ENCODE data around the gene TNFRSF18.

TNFRSF18 gene

DNA sequence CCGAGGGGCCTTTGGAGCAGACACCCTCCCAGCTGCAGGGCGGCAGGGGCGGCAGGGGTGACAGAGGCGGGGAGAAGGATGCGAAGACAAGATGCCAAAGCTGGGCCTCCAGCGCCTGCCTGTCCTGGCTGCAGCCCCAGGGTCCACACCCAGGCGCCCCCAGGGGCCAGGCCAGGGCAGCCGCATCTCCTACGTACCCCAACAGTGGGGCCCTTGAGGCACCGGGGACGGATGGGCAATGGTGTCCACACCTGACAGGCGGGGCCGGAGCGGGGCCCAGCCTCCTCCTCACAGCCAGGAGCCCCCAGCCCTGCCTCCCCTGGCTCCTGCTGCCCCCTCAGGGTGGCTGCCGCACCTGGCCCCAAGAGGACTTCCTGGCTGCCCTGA lies 32.8 kb upstream of the TNFRSF18 start:
- Histone ChIP-seq H3K4me1 (ENCODE audit: control insufficient read depth, insufficient read depth, low read length) (peaks cover 4% of the 10 kb centered on the region), H3K9ac (ENCODE audit: low read depth, low read length) (no peak overlapping the region)

DNA sequence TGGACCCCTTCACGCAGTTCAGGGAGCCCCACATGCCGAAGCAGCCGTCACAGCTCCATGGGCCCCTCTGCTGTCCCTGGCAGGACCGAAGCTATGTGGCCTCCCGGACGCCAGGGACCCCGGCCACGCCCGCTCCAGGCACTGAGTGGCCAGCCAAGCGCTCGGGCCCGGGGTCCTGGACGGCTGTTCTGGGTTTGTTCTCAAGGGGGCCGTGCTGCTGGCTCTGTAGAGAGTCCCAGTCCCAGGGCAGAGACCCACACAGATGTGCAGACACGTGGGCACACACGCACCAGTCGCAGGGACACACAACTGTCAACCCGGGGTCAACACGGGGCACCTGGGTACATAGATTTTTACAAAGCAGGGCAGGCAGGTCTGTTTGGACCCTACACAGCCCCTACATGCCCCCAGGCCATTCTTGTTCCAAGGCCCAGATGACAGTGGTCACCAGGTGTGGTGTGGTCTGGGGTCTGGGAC lies 32.3 kb upstream of the TNFRSF18 start:
- Histone ChIP-seq H3K4me3 (ENCODE audit: low read length) (no peak overlapping the region), H3K36me3 (ENCODE audit: insufficient read depth, low read length) (peaks cover 9% of the 10 kb centered on the region), H3K9me3 (replicated peaks; ENCODE audit: low read length) (no peaks in the 10 kb centered on the region), H3K27me3 (ENCODE audit: control insufficient read depth, insufficient read depth, low read length) (peaks cover 8% of the 10 kb centered on the region), H3K4me2 (ENCODE audit: low read length) (no peak overlapping the region), H3K4me1 (ENCODE audit: control insufficient read depth, insufficient read depth, low read length) (peaks cover 4% of the 10 kb centered on the region), H3K9ac (ENCODE audit: low read depth, low read length) (no peak overlapping the region)

More for the DNA sequence above, 32.8 kb upstream of the TNFRSF18 start:
- Histone ChIP-seq H3K4me2 (ENCODE audit: low read length) (no peak overlapping the region), H3K9me3 (replicated peaks; ENCODE audit: low read length) (no peaks in the 10 kb centered on the region), H3K36me3 (ENCODE audit: insufficient read depth, low read length) (peaks cover 5% of the 10 kb centered on the region), H3K27me3 (ENCODE audit: control insufficient read depth, insufficient read depth, low read length) (peaks cover 8% of the 10 kb centered on the region), H3K4me3 (ENCODE audit: low read length) (no peak overlapping the region)

DNA sequence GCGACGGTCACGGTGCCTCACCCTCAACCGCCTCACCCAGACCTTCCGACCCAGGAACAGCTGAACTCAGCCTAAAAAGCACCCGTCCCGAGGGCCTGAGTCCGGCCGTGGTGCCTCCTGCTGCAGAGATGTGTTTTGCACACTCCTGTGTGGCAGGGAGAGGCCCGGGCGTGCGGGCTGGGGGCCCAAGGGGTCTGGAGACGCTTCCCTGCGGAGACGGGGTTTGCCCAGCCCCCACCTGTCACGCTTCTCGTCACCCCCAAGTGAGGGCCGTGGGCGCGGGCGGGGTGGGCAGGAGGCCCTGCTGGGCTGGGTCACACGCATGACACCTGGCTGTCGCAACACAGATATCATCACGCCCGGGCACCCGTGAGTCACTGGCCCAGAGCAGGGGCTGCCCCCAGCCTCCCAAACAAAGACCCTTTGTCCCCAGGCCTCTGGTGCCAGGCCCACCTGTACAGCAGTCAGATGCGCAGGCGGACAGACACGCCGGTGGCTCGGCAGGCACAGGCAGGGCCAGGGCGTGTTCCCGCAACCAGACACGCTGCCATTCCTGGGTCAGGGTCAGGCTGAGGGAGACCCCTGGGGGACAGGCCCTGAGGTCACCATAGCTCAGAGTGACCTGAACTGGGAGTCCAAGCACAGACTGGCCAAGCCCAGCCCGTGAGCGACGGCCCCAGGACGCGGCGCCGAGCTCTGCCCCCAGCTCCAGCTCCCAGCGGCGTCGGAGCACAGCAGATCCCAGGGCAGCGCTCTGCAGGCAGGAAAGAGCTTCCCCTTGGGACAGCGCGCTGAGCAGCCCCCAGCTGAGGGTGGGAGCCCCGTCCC lies 31.7 kb upstream of the TNFRSF18 start:
- H3K27me3 ChIP-seq (ENCODE audit: control insufficient read depth, insufficient read depth, low read length) = peaks cover 8% of the 10 kb centered on the region
- H3K4me2 ChIP-seq (ENCODE audit: low read length) = no peak overlapping the region
- H3K9ac ChIP-seq (ENCODE audit: low read depth, low read length) = no peak overlapping the region
- no peaks in the 10 kb centered on the region for H3K9me3 ChIP-seq (replicated peaks; ENCODE audit: low read length)
- peaks cover 14% of the 10 kb centered on the region for H3K36me3 ChIP-seq (ENCODE audit: insufficient read depth, low read length)
- H3K4me1 ChIP-seq (ENCODE audit: control insufficient read depth, insufficient read depth, low read length) = peaks cover 10% of the 10 kb centered on the region
- H3K4me3 ChIP-seq (ENCODE audit: low read length) = no peak overlapping the region

DNA sequence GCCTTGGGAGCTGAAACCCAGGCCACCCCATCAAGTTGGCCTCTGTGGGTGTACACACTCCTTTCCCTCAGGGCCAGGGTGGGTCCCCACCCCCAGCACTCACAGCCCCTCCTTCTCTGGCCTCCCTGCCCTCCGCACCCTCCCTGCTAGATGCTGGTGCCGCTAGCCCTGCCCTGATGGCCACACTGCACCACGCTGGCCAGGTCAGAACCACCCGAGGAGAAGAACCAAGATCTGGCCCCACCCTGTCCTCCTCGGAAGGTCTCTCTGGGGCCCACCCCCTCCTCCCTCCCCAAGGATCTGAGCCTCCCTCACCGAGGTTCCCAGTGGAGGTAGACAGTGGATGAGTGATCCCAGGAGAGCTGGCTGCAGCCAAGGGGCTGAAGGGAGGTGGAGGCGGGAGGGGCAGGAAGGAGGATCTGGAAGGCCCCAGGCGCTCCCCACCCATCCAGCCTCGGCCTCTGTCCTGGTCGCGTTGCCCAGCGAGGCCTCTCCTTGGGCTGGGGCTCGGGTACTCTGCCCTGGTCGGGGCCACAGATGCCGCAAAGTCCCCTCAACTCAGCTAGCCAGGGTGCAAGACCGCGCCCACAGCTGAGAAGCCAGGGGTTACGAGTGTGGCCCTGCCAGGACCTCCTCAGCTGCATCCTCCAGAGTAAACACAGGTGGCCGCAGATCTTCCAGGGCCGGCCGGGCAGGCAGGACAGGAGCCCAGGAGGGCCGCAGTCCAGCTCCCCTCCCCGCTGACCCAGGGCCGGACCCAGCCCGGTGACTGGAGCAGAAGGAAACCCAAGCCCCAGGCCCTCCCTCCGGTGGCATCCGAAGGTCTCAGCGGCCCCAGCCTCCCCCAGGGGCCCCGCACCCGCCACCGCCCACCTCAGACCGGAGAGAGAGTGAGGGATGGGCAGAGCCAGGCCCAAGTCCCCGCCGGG lies 30.8 kb upstream of the TNFRSF18 start:
- no peak overlapping the region for H3K9ac ChIP-seq (ENCODE audit: low read depth, low read length)
- H3K4me1 ChIP-seq (ENCODE audit: control insufficient read depth, insufficient read depth, low read length) = peaks cover 18% of the 10 kb centered on the region
- no peaks in the 10 kb centered on the region for H3K9me3 ChIP-seq (replicated peaks; ENCODE audit: low read length)
- peaks cover 14% of the 10 kb centered on the region for H3K36me3 ChIP-seq (ENCODE audit: insufficient read depth, low read length)
- no peak overlapping the region for H3K4me3 ChIP-seq (ENCODE audit: low read length)
- peaks cover 8% of the 10 kb centered on the region for H3K27me3 ChIP-seq (ENCODE audit: control insufficient read depth, insufficient read depth, low read length)
- no peak overlapping the region for H3K4me2 ChIP-seq (ENCODE audit: low read length)

DNA sequence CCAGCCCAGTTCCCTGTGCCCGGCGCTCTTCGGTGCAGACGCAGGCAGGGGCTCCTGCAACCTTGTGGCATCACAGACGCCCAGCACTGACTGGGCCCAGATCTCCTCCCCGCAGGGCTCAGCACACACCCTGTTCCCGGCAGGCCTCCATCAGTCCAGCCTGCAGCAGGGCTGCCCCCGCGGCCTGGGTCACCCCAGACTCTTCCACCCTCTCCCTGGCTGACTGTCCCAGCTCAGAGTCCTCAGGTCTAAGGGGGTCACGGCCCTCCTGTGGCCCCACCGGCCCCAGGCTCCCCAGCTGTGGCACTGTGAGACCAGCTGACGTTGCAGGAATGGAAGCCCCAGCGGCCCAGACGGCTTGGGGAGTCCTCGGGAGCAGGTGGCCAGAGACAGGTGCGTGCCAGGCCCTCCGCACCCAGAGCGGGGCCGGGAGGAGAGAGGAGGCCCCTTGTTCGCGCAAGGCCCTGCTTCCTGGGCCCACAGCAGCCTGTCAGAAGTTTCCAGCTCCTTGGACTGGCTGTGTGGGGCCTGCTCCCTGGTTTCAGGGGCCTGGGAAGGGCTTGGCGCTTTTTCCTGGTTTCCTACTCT lies 29.9 kb upstream of the TNFRSF18 start:
- H3K4me2 ChIP-seq (ENCODE audit: low read length) = no peak overlapping the region
- peaks cover 14% of the 10 kb centered on the region for H3K36me3 ChIP-seq (ENCODE audit: insufficient read depth, low read length)
- peaks cover 18% of the 10 kb centered on the region for H3K4me1 ChIP-seq (ENCODE audit: control insufficient read depth, insufficient read depth, low read length)
- H3K9ac ChIP-seq (ENCODE audit: low read depth, low read length) = no peak overlapping the region
- peaks cover 8% of the 10 kb centered on the region for H3K27me3 ChIP-seq (ENCODE audit: control insufficient read depth, insufficient read depth, low read length)
- no peaks in the 10 kb centered on the region for H3K9me3 ChIP-seq (replicated peaks; ENCODE audit: low read length)
- no peak overlapping the region for H3K4me3 ChIP-seq (ENCODE audit: low read length)

DNA sequence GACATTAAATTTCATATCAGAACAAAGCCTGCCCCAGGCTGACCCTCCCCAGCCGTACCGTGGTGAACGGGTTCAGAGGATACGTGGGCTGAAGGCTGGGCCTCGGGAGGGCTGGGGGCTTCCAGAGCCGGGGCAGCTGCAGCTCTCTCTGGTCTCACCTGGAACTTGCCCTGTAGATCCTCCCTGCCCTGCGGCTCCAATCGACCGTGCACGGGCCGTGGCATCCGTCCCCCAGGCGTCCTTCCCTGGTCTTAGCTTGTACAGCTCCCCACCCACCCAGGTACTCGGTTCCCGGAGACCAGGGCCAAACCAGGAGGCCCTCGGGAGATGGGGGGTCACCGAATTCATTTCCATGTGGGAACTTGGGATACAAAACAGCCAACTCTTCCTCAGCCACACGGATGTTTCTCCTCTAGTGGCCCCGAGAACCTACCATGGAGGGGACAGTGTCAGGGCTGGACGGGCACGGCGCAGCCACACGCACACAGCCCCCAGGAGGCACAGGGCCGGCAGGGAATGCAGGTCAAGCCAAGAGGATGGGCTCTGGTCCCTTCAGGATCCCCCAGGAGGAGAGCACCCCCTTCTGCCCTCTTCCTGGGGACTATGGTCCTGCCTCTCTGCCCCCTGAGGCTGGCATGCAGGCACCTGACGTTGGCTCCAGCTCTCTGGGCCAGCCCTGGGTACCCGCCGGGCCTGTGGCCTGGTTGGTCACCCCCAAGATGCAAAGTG lies 28.8 kb upstream of the TNFRSF18 start:
- Histone ChIP-seq H3K9ac (ENCODE audit: low read depth, low read length) (no peak overlapping the region), H3K4me3 (ENCODE audit: low read length) (no peak overlapping the region), H3K4me2 (ENCODE audit: low read length) (no peak overlapping the region), H3K9me3 (replicated peaks; ENCODE audit: low read length) (no peaks in the 10 kb centered on the region), H3K4me1 (ENCODE audit: control insufficient read depth, insufficient read depth, low read length) (peaks cover 22% of the 10 kb centered on the region), H3K36me3 (ENCODE audit: insufficient read depth, low read length) (peaks cover 14% of the 10 kb centered on the region), H3K27me3 (ENCODE audit: control insufficient read depth, insufficient read depth, low read length) (peaks cover 8% of the 10 kb centered on the region)

DNA sequence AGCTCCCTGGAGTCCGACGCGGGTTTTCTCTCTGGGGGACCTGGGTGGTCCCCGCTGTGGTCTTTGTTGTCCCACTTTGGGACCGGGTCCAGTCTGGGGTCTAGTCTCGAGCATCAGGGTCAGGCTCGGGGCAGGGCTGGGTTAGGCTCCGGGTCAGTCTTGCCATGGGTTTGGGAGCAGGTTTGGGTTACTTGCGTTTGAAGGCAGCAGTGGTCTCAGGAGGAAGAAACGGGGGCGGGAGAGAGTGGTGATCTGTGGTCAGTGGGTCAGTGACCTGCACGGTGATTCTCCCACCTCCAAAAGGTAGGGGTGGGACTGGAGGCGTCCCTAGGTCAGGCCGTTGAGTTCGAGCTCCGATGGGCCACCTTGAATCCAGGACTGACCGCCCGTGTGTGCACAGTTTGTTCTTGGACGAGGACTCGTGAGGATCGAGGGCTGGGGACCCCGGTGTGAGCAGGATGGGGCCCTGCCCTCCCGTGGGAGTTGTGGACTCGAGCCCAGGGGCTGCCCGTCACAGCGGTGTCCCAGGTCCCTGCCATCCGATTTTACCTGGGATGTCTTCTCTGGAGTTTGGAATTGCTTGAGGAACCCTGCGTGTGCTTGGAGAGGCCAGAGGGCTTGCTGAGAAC lies 27.9 kb upstream of the TNFRSF18 start:
- Histone ChIP-seq H3K9me3 (replicated peaks; ENCODE audit: low read length) (no peaks in the 10 kb centered on the region), H3K36me3 (ENCODE audit: insufficient read depth, low read length) (peaks cover 14% of the 10 kb centered on the region), H3K4me2 (ENCODE audit: low read length) (no peak overlapping the region), H3K9ac (ENCODE audit: low read depth, low read length) (no peak overlapping the region), H3K4me3 (ENCODE audit: low read length) (no peak overlapping the region), H3K4me1 (ENCODE audit: control insufficient read depth, insufficient read depth, low read length) (peaks cover 28% of the 10 kb centered on the region), H3K27me3 (ENCODE audit: control insufficient read depth, insufficient read depth, low read length) (peaks cover 8% of the 10 kb centered on the region)

DNA sequence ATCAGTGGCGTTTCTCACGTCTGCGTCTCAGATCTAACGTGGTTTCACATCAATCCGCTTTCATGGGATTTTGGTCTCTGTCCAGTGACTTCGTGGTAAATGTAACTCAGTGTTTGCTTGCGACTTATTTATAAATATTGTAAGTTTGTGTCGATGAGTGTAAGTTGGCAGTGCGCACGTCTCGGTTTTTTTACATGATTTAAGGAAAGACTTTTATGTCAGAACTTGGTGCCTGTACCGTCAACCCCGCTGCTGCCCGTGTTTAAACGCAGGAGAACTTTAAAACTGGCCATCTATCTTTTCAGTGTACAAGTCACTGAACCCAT lies 27.1 kb upstream of the TNFRSF18 start:
- peaks cover 8% of the 10 kb centered on the region for H3K27me3 ChIP-seq (ENCODE audit: control insufficient read depth, insufficient read depth, low read length)
- H3K9me3 ChIP-seq (replicated peaks; ENCODE audit: low read length) = no peaks in the 10 kb centered on the region
- H3K4me3 ChIP-seq (ENCODE audit: low read length) = peak overlapping the region; percentile 73
- H3K36me3 ChIP-seq (ENCODE audit: insufficient read depth, low read length) = peaks cover 21% of the 10 kb centered on the region
- H3K4me1 ChIP-seq (ENCODE audit: control insufficient read depth, insufficient read depth, low read length) = peaks cover 28% of the 10 kb centered on the region
- H3K4me2 ChIP-seq (ENCODE audit: low read length) = peak overlapping the region; percentile 86
- H3K9ac ChIP-seq (ENCODE audit: low read depth, low read length) = no peak overlapping the region

DNA sequence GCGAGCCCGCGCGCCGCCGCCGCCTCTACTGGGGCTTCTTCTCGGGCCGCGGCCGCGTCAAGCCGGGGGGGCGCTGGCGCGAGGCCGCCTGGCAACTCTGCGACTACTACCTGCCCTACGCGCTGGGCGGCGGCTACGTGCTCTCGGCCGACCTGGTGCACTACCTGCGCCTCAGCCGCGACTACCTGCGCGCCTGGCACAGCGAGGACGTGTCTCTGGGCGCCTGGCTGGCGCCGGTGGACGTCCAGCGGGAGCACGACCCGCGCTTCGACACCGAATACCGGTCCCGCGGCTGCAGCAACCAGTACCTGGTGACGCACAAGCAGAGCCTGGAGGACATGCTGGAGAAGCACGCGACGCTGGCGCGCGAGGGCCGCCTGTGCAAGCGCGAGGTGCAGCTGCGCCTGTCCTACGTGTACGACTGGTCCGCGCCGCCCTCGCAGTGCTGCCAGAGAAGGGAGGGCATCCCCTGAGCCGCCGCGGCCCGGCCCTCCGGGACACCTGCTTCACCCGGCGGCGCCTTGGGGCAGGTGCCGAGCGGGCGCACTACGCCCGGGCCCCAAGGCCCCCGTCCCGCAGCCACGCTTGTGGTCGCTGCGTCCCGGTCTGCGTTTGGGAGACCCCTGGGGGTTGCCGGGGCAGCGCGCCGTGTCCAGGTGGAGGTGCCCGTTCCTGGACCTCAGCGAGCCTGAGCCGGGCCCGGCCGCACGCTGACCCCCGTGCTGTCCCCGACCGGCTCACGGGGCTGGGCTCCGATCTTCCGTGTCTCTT lies 26.6 kb upstream of the TNFRSF18 start:
- Histone ChIP-seq H3K27me3 (ENCODE audit: control insufficient read depth, insufficient read depth, low read length) (peaks cover 2% of the 10 kb centered on the region), H3K9ac (ENCODE audit: low read depth, low read length) (peak overlapping the region; percentile 64), H3K4me2 (ENCODE audit: low read length) (peak overlapping the region; percentile 86), H3K4me3 (ENCODE audit: low read length) (peak overlapping the region; percentile 73), H3K4me1 (ENCODE audit: control insufficient read depth, insufficient read depth, low read length) (peaks cover 28% of the 10 kb centered on the region), H3K9me3 (replicated peaks; ENCODE audit: low read length) (no peaks in the 10 kb centered on the region), H3K36me3 (ENCODE audit: insufficient read depth, low read length) (peaks cover 26% of the 10 kb centered on the region)

DNA sequence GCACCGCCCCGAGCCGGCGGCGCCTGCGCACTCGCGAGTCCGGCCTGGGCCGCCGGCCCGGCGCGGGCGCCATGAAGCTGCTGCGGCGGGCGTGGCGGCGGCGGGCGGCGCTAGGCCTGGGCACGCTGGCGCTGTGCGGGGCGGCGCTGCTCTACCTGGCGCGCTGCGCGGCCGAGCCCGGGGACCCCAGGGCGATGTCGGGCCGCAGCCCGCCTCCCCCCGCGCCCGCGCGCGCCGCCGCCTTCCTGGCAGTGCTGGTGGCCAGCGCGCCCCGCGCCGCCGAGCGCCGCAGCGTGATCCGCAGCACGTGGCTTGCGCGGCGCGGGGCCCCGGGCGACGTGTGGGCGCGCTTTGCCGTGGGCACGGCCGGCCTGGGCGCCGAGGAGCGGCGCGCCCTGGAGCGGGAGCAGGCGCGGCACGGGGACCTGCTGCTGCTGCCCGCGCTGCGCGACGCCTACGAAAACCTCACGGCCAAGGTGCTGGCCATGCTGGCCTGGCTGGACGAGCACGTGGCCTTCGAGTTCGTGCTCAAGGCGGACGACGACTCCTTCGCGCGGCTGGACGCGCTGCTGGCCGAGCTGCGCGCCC lies 25.9 kb upstream of the TNFRSF18 start, which contains the start of gene B3GALT6:
Gene B3GALT6 (plus strand): TSS at position 30 of the 588 bp plus-strand sequence. CDS start 42 bp downstream, at position 72.
- Histone ChIP-seq H3K36me3 (ENCODE audit: insufficient read depth, low read length) (peaks cover 32% of the 10 kb centered on the region), H3K9me3 (replicated peaks; ENCODE audit: low read length) (no peaks in the 10 kb centered on the region), H3K9ac (ENCODE audit: low read depth, low read length) (peak within 1 kb of the TSS; percentile 97), H3K4me1 (ENCODE audit: control insufficient read depth, insufficient read depth, low read length) (peaks cover 25% of the 10 kb centered on the region), H3K4me2 (ENCODE audit: low read length) (peak within 1 kb of the TSS; percentile 92), H3K4me3 (ENCODE audit: low read length) (peak within 1 kb of the TSS; percentile 79), H3K27me3 (ENCODE audit: control insufficient read depth, insufficient read depth, low read length) (no peaks in the 10 kb centered on the region)
